ENCODE results near the gene CTNNBIP1.
A peak's percentile ranks its signal among the peaks of the same experiment; 100 is the strongest.
"Not testable (repeated sequence)": the region's sequence is repeated elsewhere in the genome, so short reads cannot be mapped to it uniquely, and the experiment has no call there.

The CTNNBIP1 gene

DNA sequence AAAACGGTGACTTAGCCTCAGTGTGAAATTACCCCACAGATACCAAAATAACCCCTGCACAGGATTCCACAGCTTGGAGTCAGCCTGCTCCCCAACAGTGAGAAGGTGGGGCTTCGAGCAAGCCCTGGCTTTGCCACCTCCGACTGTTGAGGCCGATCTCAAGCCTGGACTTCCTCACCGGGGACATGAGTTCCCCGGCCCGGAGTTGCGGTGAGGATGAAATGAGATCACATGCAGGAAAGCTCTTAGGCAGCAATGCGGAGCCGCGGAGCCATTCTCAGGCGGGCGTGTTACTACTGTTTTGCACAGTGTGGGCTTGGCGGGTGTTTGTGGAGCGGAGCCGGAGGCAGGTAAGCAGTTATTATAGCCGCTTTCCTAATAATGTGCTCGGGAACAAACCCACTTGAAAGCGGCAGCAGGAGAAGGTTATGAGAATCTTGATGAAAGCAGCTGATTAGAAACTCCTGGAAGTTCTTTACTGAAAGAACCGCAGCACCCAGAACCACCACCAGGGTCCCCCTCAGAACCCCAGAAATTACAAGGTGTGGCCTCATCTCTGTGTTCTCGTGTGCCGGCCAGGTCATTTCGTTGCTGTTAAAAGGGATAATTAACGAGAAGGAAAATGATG lies 82.4 kb downstream of the CTNNBIP1 start:
- DNase-seq (ENCODE audit: low spot score), result no peak

DNA sequence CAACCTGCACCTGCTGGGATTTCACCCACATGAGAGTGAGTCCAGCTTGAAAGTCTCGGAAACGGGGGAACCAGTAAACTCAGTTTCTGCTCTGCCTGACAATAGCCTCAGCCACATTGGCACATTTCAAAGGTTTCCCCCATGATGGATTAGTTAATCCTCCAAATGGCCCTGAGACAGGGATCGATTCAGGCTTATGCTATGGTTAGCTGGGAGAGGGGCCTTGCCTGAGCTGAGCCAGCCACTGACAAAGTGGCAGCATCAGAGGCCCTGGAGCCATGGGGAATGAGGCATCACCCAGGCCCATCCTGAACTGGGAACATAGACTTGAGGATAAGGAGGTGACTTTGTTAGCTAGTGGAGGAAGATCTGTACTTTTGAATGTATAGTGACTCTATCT lies 83.5 kb downstream of the CTNNBIP1 start:
- no peak for DNase-seq (ENCODE audit: low spot score)

DNA sequence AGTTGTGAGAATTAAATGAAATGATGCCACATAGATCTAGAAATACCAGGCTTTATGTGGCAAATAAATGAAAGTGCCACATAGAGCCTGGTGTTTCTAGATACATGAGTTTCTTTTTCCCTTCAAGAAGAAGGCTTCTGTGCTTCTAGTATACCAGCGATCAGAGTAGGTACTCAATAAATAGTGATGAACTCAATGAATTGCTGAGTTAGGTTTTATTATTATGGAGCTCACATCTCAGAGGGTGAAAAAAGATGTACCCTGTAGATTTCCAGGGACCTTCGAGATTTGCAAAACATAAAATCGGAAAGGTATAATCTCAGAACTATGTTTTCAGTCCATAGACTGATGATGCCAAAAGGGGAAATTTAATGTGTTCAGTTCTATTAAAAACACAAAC lies 84.0 kb downstream of the CTNNBIP1 start:
- no peak for DNase-seq (ENCODE audit: low spot score)

DNA sequence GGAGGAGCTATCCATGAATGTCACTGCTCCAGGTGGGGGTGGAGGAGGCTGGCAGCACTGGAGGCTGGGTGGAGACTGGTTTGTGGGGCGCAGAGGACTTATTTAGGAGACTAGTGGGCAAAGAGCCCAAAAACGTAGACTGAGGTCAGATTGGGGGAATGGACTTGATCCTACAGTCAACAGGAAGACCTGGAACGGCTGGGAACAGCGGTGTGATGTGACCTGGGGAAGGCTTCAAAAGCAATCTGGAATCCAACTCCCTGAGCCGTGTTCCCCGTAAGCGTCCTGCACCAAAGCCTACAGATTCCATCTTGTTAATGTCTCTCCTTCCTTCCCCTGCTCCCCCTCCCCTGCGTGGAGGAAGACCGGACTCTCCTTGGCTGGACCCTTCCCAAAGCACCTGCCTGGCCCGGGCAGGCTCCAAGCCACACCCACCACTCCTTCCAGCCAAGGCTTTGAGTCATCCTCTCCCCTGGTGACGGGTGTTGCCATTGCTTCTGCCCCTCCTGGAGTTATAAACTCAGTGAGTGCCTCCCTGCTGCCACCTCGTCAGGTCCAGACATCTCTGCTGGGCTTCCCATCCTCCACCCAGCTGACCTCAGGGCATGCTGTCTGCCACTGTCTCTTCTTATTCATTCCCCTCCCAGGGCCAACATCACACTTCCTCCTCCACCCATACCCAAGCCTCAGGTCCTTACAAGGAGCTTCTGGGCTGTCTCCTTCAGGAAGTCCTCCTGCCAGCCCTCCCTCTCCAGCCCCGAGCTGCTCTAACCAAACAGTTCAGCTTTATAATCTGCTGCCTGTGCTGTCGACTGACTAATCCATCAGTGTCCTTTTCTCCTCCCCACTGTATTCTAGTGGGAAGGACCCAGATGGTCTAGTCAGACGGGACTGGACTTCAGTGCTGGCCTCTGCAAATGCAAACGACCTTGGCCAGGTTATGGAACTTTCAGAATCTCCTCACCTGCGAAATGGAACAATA lies 84.7 kb downstream of the CTNNBIP1 start:
- DNase-seq (ENCODE audit: low spot score), result peak; percentile 72

DNA sequence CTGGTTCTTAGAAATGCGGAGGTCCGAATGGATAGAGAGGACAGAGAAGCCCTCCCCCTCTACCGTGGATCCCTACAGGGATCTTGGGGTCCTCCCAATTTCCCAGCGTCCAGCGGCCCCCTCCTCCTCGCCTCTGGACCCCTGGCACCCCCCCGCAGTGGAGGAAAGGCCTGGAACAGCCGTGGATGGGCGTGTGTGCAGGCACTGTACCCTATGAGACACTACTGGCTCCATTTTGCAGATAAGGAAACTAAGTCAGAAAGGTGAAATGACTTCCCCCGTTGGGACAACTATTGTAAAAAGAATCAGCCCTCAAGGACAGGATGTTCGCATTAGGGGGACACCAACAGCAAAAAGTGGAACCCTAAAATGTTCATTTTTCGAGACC lies 85.4 kb downstream of the CTNNBIP1 start:
- DNase-seq (ENCODE audit: low spot score), result no peak

DNA sequence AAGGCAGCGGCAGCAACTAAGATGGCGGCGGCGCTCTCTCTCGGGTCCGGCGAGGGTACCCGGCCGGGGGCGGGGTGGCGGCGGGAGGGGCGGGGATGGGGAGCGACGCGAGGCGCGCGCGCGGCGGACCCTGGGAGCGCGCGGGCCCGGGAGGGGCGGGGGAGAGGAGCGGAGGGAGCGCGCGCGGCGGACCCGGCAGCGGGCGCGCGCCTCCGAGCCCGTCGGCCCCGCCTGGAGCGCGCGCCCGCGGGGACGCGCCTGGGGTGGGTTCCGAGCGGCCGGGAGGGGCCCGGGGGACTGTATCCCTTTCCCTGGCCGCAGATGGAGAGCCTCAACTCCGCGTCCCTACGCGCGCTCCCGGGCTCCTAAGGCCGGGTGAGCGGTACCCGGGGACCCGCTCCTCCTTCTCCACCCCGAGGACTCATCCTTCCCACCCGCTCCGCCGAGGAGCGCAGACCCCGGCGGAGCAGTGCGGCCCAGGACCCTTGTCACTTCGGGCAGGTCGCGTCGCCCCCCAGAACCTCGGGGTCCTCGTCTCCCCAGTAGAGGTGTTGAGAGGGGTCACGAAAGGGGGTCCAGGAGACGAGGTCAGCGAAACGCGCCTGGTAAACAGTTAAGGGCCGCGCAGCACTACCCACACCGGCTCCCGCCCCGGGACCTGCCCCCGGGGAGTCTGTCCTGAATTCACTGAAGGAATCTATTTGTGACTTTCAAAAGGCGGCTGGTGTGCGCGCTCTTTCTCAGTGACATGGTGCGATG lies 85.9 kb downstream of the CTNNBIP1 start, which contains the start of gene CLSTN1:
TSS of gene CLSTN1 (minus strand) at position 23 of the 759 bp plus-strand sequence. CDS start 232 bp downstream, outside the sequence.
- DNase-seq (ENCODE audit: low spot score), result peak; percentile 97

DNA sequence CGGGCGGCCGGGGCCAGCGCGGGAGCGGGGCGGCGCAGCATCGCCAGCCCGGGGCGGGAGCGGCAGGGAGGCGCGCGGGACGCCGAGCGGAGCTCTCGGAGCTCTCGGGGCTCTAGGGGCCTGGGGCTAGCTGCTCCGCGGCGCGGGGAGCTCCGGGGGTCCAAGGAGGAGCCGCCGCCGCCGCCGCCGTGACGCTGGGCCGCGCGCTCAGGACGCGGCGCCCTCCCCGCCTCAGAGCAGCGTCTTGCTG lies 86.5 kb downstream of the CTNNBIP1 start:
- no peak for DNase-seq (ENCODE audit: low spot score)

DNA sequence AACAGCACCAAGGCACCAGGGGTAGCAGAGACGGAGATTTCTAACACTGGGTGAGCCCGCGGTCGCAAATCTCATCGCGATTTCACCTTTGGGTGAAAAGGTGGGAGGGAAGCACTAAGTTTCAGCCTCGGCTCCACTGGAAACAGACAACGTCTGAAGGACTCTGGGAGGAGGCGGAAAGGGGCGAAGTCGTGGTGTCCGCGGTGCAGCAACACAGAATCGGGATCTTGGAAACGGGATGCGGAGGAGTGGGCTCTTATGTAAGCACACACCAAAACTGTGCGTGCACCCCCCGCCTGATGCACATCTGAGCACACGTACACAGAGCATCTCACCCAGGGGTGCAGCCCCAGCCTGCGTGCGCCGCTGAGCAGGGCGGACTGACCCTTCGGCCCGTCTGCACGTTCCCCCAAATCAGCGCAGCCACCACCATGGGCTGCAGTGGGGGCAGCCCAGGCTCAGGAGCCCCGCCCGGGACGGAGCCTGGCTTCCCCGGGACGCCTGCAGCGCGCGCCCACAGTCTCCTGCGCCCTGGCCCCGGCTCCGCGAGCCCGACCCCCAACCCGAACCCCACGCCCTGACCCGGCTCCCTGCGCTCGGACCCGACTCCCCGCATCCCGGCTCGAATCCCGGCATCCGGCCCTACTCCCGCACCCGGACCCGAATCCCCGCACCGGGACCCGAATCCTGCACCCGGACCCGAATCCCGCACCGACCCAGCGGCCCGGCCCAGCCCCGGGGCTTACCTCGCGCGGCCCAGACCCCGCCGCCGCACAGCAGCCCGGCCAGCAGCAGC lies 87.0 kb downstream of the CTNNBIP1 start:
- peak; percentile 37 for DNase-seq (ENCODE audit: low spot score)

DNA sequence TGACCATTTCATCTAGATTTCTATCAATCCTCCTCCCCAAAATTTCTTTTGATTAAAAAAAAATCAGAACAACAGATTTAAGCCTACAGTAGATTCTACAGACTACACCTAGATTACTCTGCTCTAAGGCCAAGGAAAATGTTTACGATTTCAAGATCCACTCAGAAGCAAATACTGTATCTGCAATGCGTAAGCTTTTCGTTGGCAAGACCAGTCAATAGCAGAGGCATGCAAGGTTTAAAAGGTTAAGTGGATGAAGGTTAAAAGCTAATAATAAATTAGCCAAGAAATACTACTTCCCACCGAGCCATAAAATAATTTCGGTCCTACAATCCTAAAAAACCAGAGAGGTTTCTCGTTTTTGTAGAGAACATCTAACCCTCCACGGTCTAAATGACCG lies 87.6 kb downstream of the CTNNBIP1 start:
- no peak for DNase-seq (ENCODE audit: low spot score)

DNA sequence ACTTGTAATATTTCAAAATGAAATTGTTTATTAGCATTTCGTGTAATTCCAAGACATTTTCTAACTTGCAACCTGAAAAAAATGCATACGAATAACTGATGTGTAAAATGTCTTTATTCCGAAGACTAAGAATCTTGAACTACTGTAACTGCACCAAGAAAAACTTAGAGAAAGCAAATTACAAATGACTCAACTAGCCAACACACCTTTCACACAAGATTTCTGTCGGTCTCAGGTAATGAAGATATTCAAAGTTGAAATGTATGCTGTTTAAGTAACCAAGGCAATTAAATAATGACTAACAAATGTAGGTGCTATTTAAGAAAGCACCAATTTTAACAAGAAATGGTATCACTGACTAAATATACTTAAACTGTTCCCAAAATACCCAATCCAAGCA lies 88.4 kb downstream of the CTNNBIP1 start:
- no peak for DNase-seq (ENCODE audit: low spot score)

DNA sequence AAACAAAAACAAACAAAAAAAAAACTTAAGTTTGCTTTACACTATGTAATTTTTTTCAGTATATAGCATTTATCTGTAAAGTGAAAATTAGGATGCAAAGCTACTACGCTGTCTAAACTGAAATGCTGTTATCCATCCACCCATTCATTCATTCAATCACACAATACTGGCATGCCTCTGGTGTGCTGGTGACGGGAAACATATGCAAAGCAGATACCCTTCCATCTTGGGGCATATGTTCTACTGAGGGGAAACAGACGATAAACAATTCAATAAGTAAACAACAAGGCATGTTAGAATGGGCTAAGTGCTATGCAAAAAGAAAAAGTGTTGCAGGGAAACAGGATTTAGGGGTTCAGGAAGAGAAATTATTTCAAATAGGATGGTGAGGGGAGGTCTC lies 89.5 kb downstream of the CTNNBIP1 start:
- no peak for DNase-seq (ENCODE audit: low spot score)

DNA sequence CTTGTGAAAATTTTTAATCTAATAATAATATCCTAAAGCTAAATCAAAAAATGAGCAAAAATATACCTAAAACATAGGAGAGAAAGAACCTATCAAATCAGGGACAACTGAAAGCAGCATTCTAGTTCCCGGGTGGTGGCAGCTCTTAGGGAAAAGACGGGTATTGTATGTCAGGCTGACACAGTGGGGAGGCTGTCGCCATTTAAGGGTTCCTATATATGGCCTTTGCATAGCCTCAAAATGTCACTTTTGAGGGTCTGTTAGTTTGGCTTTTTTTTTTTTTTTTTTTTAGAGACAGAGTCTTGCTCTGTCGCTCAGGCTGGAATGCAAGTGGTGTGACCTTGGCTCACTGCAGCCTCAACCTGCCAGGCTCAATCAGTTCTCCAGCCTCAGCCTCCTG lies 92.3 kb downstream of the CTNNBIP1 start:
- no peak for DNase-seq (ENCODE audit: low spot score)

DNA sequence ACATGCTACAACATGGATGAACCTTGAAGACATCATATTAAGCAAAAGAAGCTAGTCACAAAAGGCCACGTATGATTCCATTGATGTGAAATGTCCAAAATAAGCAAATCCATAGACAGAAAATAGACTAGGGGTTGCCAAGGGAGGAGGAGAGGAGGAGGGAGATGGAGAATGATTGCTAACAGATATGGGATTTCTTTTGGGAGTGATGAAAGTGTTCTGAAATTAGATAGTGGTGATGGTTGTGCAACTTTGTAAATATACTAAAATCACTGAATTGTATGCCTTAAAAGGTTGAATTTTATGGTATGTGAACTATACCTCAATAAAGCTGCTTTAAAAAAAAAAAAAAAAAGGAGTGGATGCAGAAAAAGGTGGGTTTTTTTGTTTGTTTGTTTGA lies 93.9 kb downstream of the CTNNBIP1 start:
- no peak for DNase-seq (ENCODE audit: low spot score)

DNA sequence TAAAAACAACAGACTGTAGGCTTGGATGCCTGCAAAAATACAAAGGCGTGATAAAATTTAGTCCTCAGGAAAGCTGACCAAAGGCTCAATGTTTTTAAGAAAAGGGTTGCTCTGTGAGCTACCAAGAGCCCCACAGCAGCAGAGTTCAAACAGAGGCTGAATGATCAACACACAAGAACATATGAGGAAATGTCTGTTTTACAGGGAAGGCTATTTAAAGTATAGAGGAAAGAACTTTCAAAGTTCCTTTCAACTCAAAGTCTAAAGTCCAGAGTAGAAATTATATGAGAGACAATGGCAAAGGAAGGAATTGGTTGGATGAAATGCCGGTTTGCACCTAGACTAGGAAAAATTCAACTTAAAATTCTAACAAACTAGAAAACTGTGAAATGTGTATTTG lies 94.9 kb downstream of the CTNNBIP1 start:
- DNase-seq (ENCODE audit: low spot score), result no peak

DNA sequence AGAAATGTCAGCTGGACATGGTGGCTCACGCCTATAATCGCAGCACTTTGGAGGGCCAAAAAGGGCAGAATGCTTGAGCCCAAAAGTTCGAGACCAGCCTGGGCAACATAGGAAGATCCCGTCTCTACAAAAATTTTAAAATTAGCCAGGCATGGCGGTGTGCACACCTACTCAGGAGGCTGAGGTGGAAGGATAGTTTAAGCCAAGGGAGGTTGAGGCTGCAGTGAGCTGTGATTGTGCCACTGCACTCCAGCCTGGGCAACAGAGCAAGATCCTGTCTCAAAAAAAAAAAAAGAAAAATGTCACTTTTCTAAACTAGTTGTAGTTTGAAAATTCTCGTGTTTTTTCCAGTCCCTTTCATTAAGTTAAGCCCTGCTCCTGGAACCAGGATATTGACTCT lies 95.5 kb downstream of the CTNNBIP1 start:
- DNase-seq (ENCODE audit: low spot score), result no peak

DNA sequence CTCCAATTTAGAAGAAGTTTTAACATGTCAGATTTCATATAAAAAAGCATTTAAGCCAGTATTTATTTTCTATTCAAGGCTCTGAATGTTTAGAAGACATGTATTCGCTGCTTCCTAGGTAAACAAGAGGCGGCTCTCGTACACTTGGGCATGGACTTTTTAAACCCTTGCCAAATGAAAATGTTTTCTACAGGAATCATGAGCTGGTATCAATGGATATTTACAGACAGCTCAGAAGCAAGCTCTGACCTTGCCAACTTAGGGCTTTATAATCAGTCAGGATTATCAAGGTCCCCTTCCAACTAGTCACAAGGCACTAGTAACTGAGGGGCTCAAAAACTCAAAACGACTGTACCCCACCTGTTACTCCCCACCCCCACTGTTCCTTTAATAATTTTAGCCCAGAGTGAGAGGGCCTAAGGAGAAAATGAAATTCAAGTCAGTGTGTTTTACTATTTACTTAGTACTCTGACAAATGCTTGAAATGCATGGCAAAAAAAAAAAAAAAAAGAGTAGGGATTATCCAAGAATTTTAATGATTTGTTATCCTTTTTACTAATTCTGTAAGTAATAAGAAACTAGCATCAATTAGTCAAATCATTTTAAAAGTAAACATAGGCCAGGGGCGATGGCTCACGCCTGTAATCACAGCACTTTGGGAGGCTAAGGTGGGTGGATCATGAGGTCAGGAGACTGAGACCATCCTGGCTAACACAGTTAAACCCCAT lies 98.7 kb downstream of the CTNNBIP1 start:
- DNase-seq (ENCODE audit: low spot score), result no peak

DNA sequence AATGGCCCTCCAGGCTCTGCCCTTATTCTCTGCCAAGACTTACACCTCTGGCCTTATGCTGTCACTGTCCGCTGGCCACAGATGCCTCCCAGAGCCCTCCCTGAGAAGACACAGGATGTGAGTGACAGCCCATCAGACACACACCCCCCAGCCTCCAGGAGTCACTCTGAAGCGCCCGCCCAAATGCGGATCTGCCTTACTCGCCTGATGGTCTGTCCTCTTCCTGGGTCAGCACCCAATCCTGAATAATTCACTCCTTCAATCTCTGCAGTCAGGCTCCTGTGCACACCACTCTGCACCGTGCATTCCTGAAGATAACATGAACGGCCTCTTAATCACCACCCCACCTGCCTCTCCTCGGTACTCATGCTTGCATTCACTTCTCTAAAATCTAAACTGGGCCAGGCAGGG lies 101.0 kb downstream of the CTNNBIP1 start:
- DNase-seq (ENCODE audit: low spot score), result no peak

DNA sequence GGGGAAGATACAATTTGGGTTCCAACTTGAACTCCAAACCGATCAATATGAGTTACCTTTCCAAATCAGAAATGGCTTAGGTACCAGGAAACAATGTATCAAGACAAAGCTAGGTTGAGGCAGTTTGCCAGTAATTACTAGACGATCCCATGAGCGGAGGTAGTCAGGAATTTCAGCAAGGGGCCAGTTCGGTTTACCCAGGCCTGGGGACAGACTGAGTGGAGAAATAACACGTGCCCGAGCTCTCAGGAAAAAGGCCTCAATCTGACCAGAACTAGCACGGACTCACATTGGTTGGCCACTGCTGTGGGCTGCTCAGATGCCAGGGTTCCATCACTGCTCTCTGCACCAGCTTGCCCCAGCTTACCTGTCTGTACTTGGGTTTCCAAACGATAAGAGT lies 101.6 kb downstream of the CTNNBIP1 start:
- DNase-seq (ENCODE audit: low spot score), result no peak

DNA sequence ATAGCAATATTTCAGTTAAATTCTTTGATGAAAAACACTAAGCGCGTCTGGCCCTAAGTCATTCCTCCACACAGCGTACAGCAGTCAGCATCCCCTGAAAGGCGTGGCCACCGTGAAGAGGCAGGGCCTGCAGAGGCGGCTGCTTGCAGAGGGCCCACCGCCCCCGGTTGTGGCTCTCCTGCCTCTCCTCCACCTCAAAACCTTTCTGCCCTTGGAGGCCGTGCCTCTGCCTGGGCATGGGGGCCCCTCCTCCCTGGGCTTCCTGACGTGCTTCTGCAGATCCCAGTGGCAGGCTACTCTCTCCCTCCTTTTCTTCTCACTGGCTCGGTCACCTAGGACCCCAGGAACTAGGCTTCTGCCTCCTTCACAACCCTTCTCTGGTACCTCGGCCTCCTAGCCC lies 102.5 kb downstream of the CTNNBIP1 start:
- DNase-seq (ENCODE audit: low spot score), result no peak

DNA sequence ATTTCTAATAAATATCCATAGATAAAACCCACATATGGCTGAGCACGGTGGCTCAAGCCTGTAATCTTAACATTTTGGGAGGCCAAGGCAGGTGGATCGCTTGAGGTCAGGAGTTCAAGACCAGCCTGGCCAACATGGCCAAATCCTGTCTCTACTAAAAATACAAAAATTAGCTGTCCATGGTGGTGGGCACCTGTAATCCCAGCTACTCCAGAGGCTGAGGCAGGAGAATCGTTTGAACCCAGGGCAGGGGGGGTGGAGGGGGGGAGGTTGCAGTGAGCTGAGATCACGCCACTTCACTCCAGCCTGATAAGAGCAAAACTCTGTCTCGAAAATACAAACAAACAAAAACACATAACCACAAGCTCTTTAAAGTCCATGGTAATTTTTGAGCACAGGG lies 104.1 kb downstream of the CTNNBIP1 start:
- DNase-seq (ENCODE audit: low spot score), result not testable (repeated sequence)

DNA sequence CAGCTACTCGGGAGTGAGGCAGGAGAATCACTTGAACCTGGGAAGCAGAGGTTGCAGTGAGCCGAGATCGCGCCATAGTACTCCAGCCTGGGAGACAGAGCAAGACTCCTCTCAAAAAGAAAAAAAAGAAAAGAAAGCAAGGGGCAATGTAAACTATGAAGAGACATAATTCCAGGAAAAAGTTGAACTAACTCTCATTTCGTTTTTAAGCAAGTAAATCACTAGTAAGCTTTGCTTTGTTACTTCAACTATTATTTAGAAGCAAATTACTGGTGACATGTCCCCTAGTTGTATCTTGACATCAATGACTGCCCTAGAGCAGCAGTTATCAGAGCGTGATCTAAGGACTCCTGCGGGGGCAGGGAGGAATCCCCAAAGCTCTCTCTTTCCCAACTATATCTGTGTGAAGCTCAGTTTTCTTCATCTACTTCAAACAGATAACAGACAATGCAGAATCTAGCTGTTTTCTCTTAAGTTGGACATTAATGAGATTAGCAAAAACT lies 105.0 kb downstream of the CTNNBIP1 start:
- no peak for DNase-seq (ENCODE audit: low spot score)
